Activated CD4-positive, alpha-beta T cell treated with anti-CD3 and anti-CD28 coated beads, Interleukin-2, amount 50 U/mL, for 4 hours (primary cell): ENCODE data around the gene EED.
A peak's percentile ranks its signal among the peaks of the same experiment; 100 is the strongest.
"Not testable (repeated sequence)": the region's sequence is repeated elsewhere in the genome, so short reads cannot be mapped to it uniquely, and the experiment has no call there.

Experiments
- DNase-seq, 2 experiments: peaks; one replicate each; pipeline ENCODE4 v3.0.0-alpha.2; 2020

EED gene

DNA sequence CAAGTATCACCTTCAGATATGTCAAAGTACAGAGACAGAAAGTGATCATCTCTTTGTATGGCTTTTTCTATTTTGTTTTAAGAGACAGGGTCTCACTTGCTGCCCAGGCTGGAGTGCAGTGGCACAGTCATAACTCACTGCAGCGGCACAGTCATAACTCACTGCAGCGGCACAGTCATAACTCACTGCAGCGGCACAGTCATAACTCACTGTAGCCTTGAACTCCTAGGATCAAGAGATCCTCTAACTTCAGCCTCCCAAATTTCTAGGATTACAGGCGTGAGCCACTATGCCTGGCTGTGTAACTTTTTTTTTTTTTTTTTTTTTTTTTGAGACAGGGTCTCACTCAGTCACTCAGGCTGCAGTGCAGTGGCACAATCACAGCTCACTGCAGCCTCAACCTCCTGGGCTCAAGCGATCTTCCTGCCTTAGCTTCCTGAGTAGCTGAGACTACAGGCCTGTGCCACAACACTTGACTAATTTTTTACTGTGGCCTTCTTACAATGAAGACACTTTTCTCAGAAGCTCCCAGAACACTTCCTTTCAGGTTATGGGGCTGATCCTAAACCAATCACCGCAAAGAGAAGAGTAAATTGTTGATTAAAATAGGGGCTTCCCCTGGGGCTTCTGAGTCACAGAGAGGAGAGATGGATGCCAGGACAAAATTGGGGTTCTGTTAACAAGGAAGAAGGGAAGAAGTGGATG, 48.5 kb downstream of the EED start:
- peak in 1 of 2 experiments; percentile 20 for DNase-seq

DNA sequence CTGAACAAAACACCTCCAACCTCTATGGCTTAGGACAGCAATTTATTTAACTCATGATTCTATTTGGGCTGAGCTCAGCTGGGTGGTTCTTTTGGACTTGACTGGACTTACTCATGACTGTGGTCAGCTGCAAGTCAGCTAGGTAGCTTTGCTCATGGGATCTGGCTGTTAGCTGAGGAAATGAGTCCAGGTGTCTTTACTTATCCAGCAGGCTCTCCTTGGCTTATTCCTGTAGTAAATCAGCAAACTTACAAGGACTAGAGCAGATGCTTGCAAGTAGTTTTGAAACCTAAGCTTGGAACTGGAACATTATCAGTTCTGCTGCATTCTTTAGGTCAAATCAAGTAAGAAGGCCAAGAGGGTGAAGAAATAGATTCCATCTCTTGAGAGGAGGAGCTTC, 49.5 kb downstream of the EED start:
- no peak for DNase-seq

DNA sequence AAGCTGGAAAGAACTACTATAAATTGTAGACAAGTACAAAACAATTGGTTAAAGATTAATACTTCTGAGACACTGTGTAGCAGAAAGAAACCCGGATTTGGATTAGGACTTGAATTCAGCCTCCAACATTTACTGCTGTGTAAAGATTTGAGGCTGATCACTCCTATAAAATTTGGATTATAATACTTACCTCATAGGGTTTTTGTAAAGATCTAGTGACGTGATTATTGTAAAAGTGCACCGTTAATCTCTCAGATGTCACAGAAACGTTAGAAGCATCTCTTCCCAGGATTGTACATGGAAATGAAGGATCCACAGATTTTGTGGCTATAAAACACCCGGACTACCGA, 57.2 kb downstream of the EED start:
- no peak for DNase-seq

DNA sequence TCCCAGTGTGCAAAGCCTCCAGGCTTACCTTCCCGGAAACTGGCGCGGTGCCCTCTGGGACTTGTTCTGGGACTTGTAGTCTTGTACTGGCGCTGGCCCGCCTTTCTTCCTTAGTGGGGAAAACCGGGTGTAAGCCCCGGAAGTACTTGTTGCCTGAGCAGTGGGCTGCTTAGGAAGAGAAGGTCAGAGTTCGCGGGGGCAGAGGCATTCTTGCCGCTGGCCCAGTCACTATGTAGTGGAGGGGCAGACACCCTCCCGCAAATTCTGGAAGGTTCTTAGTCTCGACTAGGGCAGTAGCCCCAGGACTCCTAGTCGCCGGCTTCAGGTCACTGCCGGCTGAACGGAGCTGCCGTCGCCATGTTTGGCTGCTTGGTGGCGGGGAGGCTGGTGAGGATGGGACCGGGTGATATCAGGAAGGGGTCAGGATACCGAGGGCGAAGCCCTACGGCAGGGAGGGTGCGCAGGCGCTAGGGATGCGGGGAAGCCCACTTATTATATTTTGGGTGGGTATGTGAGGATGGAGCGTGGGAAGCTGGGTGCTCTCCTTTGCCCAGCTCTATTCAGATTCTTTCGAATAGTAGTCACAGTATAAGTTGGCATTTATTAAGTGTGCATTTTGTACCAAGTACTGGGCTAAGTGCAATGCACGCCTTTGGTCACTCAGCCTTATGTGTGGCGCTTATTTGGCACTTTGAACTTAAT, 57.7 kb downstream of the EED start, which contains the start of gene HIKESHI:
Gene HIKESHI, plus strand, starts transcription at position 149 of the 702 bp plus-strand sequence. Its CDS starts 209 bp downstream, at position 358.
- DNase-seq: peak; percentile 89 to 90

DNA sequence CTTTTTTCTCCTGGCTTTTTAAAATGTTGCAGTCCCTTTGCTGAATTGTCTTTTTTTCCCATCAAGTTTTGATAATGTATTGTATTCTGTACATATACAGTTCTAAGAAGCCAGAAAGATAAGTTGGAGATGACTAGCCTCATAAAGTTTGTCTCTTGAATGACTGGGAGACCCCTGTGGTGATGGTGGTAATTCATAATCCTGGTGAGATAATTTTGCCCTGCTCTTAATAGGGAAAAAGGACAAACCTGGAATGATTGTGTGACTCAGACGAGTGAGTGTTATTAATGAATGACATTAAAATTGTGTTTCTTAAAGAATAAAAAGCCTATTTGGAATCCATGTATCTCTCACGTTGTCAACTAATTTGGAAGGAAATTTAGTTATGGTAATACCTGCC, 58.7 kb downstream of the EED start:
- no peak for DNase-seq

DNA sequence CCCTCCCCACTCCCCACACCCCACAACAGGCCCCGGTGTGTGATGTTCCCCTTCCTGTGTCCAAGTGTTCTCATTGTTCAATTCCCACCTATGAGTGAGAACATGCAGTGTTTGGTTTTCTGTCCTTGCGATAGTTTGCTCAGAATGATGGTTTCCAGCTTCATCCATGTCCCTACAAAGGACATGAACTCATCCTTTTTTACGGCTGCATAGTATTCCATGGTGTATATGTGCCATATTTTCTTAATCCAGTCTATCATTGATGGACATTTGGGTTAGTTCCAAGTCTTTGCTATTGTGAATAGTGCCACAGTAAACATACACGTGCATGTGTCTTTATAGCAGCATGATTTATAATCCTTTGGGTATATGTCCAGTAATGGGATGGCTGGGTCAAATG, 64.2 kb downstream of the EED start:
- not testable (repeated sequence) for DNase-seq

DNA sequence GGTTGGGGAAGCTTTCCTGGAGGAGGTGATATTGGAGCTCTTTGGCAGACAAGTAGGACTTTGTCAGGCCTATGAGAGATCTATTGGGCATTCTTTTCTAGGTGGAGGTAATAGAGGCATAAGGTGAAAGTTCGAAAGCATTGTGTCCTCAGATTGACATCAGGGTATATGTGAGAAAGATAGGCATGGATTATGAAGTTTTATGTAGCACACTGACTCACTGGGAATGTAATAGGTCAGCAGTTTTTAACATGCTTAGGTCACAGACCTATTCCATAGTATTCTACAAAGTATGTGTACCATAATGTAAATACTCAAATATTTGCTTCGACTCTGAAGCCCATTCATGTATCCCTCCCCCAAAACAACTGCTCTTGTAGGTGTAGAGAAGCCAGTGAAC, 69.2 kb downstream of the EED start:
- no peak for DNase-seq

DNA sequence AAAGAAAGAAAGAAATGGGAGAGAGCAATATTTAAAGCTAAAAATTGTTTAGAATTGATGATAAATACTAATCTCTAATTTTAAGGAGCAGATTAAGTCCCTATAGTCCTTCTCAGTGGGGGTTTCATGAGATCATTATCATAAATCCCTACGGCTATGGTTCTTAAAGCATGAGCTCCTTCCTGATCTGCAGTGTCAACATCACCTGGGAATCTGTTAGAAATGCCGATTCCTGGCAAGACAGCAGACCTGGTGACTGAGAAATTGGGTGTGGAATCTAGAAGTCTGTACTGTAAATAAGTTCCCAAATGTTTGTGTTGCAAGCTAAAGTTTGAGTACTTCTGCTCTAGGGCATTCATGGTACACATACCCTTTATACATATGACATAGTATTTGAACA, 70.1 kb downstream of the EED start:
- no peak for DNase-seq
